Fibroblast of pulmonary artery (primary cell): ENCODE measurements around the gene CCDC78.

Experiments
- DNase-seq: peaks from one replicate; pipeline ENCODE4 v3.0.0-alpha.2; 2010; ENCODE audit warnings: low read depth
- H3K4me3 ChIP-seq: replicated peaks from 2 replicates; pipeline ENCODE4 v1.5.1; 2011; ENCODE audit warnings: low read depth, mild to moderate bottlenecking, control low read depth, low read length, moderate library complexity
- TF ChIP-seq, protein P1 (sequence below): IDR thresholded peaks from 2 replicates; pipeline ENCODE4 v1.5.1; 2011; ENCODE audit warnings: mild to moderate bottlenecking, control low read depth, low read length, inconsistent platforms; ENCODE audit errors: missing control alignments

CCDC78 gene

DNA sequence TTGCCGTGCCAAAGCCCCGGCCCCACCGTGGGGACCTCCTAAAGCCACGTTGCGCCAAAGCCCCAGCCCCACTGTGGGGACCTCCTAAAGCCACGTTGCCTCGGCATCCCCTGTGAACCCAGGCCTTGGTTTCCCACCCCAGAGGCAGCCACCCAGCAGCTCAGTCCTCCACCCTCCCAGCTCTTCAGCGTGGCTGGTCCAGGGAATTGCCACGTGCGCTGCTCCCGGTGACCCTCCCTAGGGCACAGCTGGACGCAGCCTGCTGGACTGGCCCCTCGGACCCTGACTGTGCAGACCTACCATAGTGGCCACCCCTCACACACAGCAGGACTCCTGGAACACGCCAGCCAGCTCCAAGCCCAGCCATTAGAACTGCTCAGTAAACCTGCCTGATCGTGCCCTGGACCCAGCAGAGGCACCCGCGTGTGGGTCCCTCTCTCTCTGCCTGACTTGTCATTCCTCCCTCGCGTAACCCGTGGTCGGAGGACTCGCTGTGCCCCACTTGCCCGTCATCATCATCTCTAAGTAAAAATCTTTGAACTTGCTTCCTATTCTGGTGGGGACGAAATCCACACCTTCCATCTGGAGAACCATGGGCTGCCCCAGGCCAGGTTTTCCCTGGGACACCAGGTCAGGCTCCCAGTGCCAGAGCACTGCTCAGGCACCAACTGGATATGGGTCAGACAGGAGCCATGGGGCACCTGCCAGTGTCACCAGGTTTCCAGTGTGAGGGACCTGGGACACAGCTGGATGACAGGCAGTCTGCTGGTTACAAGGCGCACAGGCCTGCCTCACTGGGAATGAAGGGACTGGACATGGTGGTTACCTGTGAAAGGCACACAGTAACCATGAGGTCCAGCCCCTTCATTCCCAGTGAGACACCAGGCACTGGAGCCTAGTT is 9.0 kb upstream of the CCDC78 start:
- no peak overlapping the region for H3K4me3 ChIP-seq
- TF ChIP-seq, protein P1, sequence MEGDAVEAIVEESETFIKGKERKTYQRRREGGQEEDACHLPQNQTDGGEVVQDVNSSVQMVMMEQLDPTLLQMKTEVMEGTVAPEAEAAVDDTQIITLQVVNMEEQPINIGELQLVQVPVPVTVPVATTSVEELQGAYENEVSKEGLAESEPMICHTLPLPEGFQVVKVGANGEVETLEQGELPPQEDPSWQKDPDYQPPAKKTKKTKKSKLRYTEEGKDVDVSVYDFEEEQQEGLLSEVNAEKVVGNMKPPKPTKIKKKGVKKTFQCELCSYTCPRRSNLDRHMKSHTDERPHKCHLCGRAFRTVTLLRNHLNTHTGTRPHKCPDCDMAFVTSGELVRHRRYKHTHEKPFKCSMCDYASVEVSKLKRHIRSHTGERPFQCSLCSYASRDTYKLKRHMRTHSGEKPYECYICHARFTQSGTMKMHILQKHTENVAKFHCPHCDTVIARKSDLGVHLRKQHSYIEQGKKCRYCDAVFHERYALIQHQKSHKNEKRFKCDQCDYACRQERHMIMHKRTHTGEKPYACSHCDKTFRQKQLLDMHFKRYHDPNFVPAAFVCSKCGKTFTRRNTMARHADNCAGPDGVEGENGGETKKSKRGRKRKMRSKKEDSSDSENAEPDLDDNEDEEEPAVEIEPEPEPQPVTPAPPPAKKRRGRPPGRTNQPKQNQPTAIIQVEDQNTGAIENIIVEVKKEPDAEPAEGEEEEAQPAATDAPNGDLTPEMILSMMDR, result no peak
- DNase-seq, result no peak

DNA sequence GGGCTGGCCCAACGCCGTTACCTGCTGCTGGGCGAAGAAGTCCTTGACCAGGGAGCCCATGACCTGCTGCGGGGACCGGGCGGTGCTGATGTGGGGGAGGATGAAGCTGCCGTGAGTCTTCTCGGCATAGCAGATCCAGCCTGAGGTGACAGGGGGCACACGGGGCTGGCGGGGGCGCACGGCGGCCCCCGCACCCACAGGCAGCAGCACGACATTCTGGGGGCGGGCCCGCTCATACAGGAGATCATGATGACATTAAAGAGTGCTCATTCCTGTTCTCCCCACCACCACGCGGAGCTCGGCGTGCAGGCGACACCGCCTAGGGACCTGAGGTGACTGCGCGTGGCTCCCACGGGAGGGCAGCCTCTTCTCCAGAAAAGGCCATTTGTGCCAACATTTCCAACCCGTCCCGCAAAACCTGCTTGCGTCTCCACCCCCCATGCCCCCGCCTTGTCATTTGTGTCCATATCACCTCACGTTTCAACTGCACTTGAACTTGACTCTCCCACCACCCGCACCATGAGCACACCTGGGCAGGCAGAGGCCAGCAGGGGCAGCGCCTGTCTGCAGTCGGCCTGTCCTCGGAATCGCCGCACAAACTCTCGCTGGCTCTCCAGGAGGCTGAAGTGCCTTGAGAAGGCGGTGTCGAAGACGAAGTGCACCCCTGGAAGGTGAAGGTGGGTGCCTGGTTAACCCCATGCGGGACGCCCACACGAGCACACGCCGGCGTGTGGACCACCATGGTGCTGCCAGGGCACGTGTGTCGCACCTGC is 8.2 kb upstream of the CCDC78 start:
- H3K4me3 ChIP-seq, result no peak overlapping the region
- no peak for DNase-seq
- TF ChIP-seq, protein P1, result no peak

DNA sequence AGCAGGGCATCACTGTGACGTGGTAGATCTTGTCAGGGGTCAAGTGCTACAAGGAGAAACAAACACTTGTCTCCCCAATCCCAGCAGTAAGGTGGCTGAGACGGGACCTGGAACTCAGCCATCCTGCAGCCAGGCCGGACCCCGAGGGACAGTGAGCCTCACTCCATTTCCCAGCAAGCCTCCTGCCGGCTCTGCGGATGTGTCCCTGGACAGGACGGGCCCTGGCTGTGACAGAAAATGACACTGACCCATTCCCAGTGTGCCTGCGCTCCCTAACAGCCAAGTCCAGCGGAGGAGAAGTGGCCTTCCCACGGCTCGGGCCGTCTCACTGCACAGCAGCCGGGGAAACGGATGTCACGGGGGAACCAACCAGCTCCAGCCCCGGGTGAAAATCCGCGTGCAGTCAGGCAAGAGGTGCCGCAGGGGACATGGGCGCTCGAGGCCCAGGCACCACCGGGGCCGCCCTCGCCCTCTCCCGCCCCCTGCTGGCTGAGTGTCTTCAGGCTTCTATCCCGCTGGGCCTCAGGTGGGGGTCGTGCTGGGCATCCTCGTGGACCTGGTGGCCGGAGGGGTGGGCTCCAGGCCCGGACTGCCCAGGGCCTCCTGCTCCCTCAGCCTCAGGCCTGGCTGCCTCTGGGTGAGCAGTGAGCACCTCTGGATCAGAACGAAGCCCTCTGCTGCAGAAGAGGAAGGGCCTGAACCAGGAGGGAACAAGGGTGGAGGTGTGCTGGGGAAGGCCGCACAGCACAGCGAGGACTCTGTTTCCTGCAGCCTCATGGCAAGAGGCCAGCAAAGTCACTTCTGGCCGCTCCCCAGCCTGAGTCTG is 7.4 kb upstream of the CCDC78 start:
- H3K4me3 ChIP-seq, result no peak overlapping the region
- DNase-seq, result no peak
- TF ChIP-seq, protein P1, result peak; percentile 12

DNA sequence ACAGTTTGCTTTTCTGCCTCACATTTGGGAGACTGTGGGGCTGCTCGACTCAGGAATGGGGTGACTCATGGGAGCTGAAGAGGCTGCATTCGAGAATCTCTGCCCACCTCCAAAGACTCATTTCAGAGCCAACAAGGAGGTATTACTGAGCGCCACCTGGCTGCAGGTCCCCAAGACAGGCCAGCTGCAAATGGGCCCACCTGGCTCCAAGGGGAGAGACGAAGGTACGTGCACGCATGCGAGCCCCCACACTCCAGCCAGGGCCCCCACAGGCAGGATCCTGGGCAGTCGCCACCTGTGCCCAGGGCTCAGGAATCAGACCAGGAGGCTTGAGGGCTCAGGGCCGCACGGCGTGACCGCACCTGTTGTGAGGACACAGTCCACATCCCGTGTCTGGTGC is 6.7 kb upstream of the CCDC78 start:
- TF ChIP-seq, protein P1, result no peak
- no peak for DNase-seq
- no peak overlapping the region for H3K4me3 ChIP-seq

DNA sequence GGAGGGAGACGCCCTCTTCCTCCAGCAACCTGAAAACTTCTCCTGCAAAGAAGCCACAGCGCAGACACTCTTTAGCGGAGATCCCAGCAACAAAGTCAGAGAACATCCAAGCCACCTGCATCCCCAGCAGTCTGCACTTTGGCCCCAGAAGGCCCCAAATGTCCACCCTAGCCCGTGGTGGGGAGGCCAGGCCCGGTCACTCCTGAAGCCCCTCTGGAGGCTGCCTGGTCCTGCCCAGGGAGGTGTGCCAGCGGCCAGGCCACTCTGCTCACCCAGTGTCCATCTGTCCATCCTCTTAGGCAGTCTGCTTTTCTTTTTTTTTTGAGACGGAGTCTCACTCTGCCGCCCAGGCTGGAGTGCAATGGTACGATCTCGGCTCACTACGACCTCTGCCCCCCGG is 6.1 kb upstream of the CCDC78 start:
- H3K4me3 ChIP-seq, result no peak overlapping the region
- TF ChIP-seq, protein P1, result no peak
- DNase-seq, result no peak

DNA sequence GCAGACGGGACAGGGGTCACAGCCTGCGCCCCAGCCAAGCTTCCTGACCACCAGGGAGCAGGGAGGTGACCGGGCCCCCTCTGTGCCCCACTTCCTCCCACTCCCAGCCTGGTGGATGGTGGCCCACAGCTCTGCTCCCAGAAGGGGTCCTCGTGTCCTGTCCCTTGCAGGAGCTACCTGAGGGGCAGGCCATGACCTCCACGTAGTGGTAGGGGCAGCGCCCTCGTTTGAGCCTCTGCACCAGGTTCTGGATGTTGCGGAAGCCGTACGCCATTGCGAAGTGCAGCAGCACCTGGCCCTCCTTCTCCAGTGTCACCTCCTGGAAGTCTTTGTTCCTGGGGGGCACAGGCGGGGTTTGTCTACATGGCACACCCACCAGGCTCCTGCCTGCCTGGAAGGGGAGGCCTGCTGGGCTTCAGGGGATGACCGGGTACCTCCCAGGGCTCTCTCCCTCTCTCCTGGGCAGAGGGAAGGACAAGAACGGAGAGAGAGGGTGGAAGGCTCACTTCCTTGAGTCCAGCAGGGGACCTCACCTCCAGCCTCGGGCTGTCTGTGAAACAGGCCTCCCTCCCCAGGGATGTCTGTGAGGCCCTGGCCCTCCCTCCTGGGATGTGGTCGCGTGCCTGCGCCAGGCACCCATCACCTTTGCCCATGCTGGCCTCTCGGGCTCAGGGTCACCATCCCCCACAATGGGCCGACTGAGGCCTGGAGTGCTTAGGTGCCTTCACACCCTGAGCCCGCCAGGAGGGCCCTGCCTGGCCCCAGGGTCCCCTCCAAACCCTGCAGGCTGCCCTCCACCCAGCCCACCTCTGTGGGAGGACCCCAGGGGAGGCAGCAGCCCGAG is 4.6 kb upstream of the CCDC78 start:
- TF ChIP-seq, protein P1, result no peak
- no peak for DNase-seq

More for the DNA sequence above, 4.6 kb upstream of the CCDC78 start:
- H3K4me3 ChIP-seq, result no peak overlapping the region
